ENCODE data around the gene LZTR1.
"Not testable (repeated sequence)": the region's sequence is repeated elsewhere in the genome, so short reads cannot be mapped to it uniquely, and the experiment has no call there.

Gene LZTR1

DNA sequence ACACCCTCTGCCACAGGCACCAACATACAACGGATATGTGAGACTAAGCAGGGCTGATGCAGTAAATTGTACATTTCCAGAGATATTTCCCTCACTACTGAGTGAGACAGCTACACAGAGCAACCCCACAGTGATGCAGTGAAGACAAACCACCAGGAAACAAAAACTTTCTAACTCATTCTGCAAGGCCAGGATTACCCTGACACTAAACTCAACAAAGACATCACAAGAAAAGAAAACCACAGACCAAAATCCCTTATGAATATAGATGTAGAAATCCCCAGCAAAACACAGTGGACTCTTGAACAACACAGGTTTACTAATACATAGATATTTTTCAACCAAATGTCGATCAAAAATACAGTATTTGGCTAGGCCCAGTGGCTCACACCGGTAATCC, 51.8 kb downstream of the LZTR1 start:
- DNase-seq (ENCODE audit: low read depth): no peak

- no peak for DNase-seq (ENCODE audit: low read depth)
Observed at GRCh38 chr22:21034989-21035388, 52.9 kb downstream of the LZTR1 start.

GRCh38 chr22:21038405-21038804, 56.3 kb downstream of the LZTR1 start:
- DNase-seq (ENCODE audit: low read depth): no peak

DNA sequence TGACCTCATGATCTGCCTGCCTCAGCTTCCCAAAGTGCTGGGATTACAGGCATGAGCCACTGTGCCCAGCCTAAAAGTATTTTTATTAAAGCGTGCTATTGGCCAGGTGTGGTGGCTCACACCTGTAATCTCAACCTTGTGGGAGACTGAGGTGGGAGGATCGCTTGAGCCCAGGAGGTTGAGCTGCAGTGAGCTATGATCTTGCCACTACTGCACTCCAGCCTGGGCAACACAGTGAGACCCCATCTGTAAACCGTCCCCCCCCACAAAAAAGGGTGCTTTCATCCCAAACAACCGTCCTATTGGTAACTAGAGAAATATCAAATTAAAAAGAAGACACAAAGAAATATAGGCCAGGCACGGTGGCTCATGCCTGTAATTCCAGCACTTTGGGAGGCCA, 57.1 kb downstream of the LZTR1 start:
- DNase-seq (ENCODE audit: low read depth): not testable (repeated sequence)

DNA sequence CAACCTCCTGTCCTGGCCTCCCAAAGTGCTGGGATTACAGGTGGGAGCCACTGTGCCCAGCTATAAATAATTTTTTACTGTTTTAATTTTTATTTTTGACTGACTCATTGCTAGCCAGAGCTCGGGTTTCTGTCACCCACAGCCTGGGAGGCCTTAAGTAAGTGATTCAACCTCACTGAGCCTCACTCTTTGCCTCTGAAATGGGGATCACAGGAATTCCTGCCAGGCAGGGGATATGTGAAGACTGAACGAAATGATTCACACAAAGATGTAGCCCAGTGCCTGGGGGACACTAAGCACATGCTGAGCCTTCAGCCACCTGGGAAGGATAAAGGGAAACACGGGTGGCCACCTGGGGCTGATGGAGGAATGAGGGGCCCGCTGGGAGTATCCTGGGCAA, 59.8 kb downstream of the LZTR1 start:
- no peak for DNase-seq (ENCODE audit: low read depth)

GRCh38 chr22:21042978-21043859, 61.1 kb downstream of the LZTR1 start:
- DNase-seq (ENCODE audit: low read depth): no peak

GRCh38 chr22:21043860-21044535, 61.9 kb downstream of the LZTR1 start:
- DNase-seq (ENCODE audit: low read depth): no peak

- no peak for DNase-seq (ENCODE audit: low read depth)
Observed at GRCh38 chr22:21044931-21045584, 63.0 kb downstream of the LZTR1 start.

- DNase-seq (ENCODE audit: low read depth): peak; percentile 45
Observed at GRCh38 chr22:21045585-21046294, 63.6 kb downstream of the LZTR1 start, which contains the start of gene LRRC74B. LRRC74B (plus strand) TSS chr22:21045946; CDS start chr22:21045987, 41 bp downstream.

DNA sequence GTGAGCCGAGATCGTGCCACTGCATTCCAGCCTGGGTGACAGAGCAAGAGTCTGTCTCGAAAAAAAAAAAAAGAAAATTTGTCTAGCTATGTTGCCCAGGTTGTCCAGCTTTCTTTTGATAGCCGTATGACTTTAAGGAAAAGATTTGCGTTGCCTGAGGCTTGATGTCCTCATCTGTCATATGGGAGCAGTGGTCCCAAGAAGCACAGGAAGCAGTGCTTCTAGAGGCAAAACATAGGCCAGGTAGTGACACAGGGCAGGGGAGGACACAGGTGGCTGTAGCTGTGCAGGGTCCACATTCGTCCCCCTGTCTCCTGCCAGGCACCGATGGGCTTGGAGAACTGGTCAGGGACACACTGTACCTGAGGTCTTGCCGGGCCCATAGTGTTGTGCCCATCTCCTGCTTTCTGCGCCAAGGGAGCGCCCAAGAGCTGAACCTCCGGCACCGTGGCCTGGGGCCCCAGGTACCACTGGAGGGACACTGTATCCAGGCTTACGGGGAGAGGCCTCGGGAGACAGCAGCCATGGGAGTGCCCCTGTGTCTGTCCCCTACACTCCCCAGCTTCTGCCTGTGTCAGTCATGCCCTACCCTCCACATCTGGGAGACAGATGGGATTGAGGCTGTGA, 65.1 kb downstream of the LZTR1 start:
- no peak for DNase-seq (ENCODE audit: low read depth)

GRCh38 chr22:21047730-21048129, 65.6 kb downstream of the LZTR1 start:
- no peak for DNase-seq (ENCODE audit: low read depth)

GRCh38 chr22:21048448-21048847, 66.4 kb downstream of the LZTR1 start:
- not testable (repeated sequence) for DNase-seq (ENCODE audit: low read depth)
